OCI-LY1 (cell line): ENCODE data around the gene EIF1AX.

Experiments used
- H2AFZ ChIP-seq: fragments of 200-600 bp; sonication (generic), shearing (Covaris generic); 2 replicates; pipeline ENCODE4 v1.6.0; 2014; ENCODE audit warnings: antibody characterized with exemption, mild to moderate bottlenecking, low read length
- H3F3A ChIP-seq: fragments of 200-600 bp; sonication (generic), shearing (Covaris generic); 2 replicates; pipeline ENCODE4 v1.6.0; 2014; ENCODE audit warnings: mild to moderate bottlenecking, antibody characterized with exemption, low read length, moderate library complexity; ENCODE audit not compliant: insufficient read depth
- H3K27ac ChIP-seq: fragments of 200-600 bp; sonication (generic); 2 replicates; pipeline ENCODE4 v1.5.1; 2014; ENCODE audit warnings: low read length, mixed run types, mild to moderate bottlenecking, low read depth; ENCODE audit not compliant: poor library complexity, severe bottlenecking
- H3K27me3 ChIP-seq: fragments of 200-600 bp; sonication (generic); 2 replicates; pipeline ENCODE4 v1.6.0; 2014; ENCODE audit warnings: antibody characterized with exemption, mild to moderate bottlenecking, low read length, moderate library complexity; ENCODE audit not compliant: insufficient read depth
- H3K36me3 ChIP-seq: fragments of 200-600 bp; sonication (generic); 2 replicates; pipeline ENCODE4 v1.6.1; 2014; ENCODE audit warnings: mild to moderate bottlenecking, antibody characterized with exemption, low read length, moderate library complexity, mixed read lengths; ENCODE audit not compliant: insufficient read depth
- H3K4me1 ChIP-seq: fragments of 200-600 bp; sonication (generic); 2 replicates; pipeline ENCODE4 v1.5.1; 2014; ENCODE audit warnings: mild to moderate bottlenecking, low read length, moderate library complexity; ENCODE audit not compliant: insufficient read depth, severe bottlenecking
- H3K4me2 ChIP-seq: fragments of 200-600 bp; sonication (generic), shearing (Covaris generic); 2 replicates; pipeline ENCODE4 v1.6.1; 2014; ENCODE audit warnings: low read length
- H3K4me3 ChIP-seq: fragments of 200-600 bp; sonication (generic); 2 replicates; pipeline ENCODE4 v1.5.1; 2014; ENCODE audit warnings: low read length, low read depth, mild to moderate bottlenecking, mixed read lengths; ENCODE audit not compliant: poor library complexity, severe bottlenecking
- H3K79me2 ChIP-seq: fragments of 200-600 bp; shearing (Covaris generic); 2 replicates; pipeline ENCODE4 v1.6.1; 2016; ENCODE audit warnings: mixed run types, low read length, mixed read lengths; ENCODE audit not compliant: insufficient read depth
- H3K9ac ChIP-seq: fragments of 200-600 bp; sonication (generic), shearing (Covaris generic); 2 replicates; pipeline ENCODE4 v1.6.1; 2014; ENCODE audit warnings: mild to moderate bottlenecking, low read length, mixed read lengths
- H3K9me2 ChIP-seq: fragments of 200-600 bp; sonication (generic), shearing (Covaris generic); 2 replicates; pipeline ENCODE4 v1.6.1; 2014; ENCODE audit warnings: low read depth, mild to moderate bottlenecking, low read length, mixed read lengths
- H3K9me3 ChIP-seq: fragments of 200-600 bp; shearing (Covaris generic); 2 replicates; pipeline ENCODE4 v1.6.1; 2014; ENCODE audit warnings: low read length, mixed read lengths
- H4K20me1 ChIP-seq: fragments of 200-600 bp; sonication (generic), shearing (Covaris generic); 2 replicates; pipeline ENCODE4 v1.6.0; 2016; ENCODE audit warnings: mild to moderate bottlenecking, low read length; ENCODE audit not compliant: insufficient read depth
- CTCF ChIP-seq: fragments of 200-600 bp; sonication (generic), shearing (Covaris generic); IDR thresholded peaks from 2 replicates; pipeline ENCODE4 v1.5.1; 2017; ENCODE audit warnings: mild to moderate bottlenecking, antibody characterized with exemption, low read length, moderate library complexity, mixed read lengths
- EZH2 ChIP-seq: fragments of 200-600 bp; sonication (generic), shearing (Covaris generic); IDR thresholded peaks from 2 replicates; pipeline ENCODE4 v1.8.0; 2017; ENCODE audit warnings: borderline replicate concordance, mixed run types, mild to moderate bottlenecking, antibody characterized with exemption, low read length, moderate library complexity, mixed read lengths

EIF1AX gene

GRCh38 chrX:20101934-20102581, 39.6 kb downstream of the EIF1AX start:
- H3F3A ChIP-seq = no peaks in the 10 kb centered on the region
- no peak overlapping the region for H3K4me3 ChIP-seq
- no peaks in the 10 kb centered on the region for H3K4me1 ChIP-seq
- no peaks in the 10 kb centered on the region for H3K9me3 ChIP-seq
- no peak overlapping the region for H3K9ac ChIP-seq
- H2AFZ ChIP-seq = no peak overlapping the region
- no peak overlapping the region for H3K27ac ChIP-seq
- no peaks in the 10 kb centered on the region for H3K79me2 ChIP-seq
- H4K20me1 ChIP-seq = no peaks in the 10 kb centered on the region
- H3K27me3 ChIP-seq = no peaks in the 10 kb centered on the region
- no peaks in the 10 kb centered on the region for H3K9me2 ChIP-seq
- H3K36me3 ChIP-seq = no peaks in the 10 kb centered on the region
- TF ChIP-seq CTCF (no peak), EZH2 (no peak)
- H3K4me2 ChIP-seq = no peak overlapping the region

GRCh38 chrX:20091499-20091898, 50.1 kb downstream of the EIF1AX start:
- Histone ChIP-seq H3K4me3 (no peak overlapping the region), H3K9ac (no peak overlapping the region), H3K79me2 (no peaks in the 10 kb centered on the region), H3F3A (no peaks in the 10 kb centered on the region), H3K4me1 (no peaks in the 10 kb centered on the region), H3K4me2 (no peak overlapping the region), H3K27ac (no peak overlapping the region), H3K27me3 (no peaks in the 10 kb centered on the region), H3K36me3 (no peaks in the 10 kb centered on the region), H3K9me2 (no peaks in the 10 kb centered on the region), H2AFZ (no peak overlapping the region), H4K20me1 (no peaks in the 10 kb centered on the region), H3K9me3 (no peaks in the 10 kb centered on the region)
- TF ChIP-seq CTCF (no peak), EZH2 (no peak)

- H3K4me2 ChIP-seq = no peak overlapping the region
- no peaks in the 10 kb centered on the region for H3F3A ChIP-seq
- H3K79me2 ChIP-seq = no peaks in the 10 kb centered on the region
- H4K20me1 ChIP-seq = no peaks in the 10 kb centered on the region
- no peaks in the 10 kb centered on the region for H3K36me3 ChIP-seq
- H3K9me2 ChIP-seq = no peaks in the 10 kb centered on the region
- no peaks in the 10 kb centered on the region for H3K9me3 ChIP-seq
- TF ChIP-seq EZH2 = no peak
- no peak for TF ChIP-seq CTCF
- no peaks in the 10 kb centered on the region for H3K4me1 ChIP-seq
- H3K4me3 ChIP-seq = no peak overlapping the region
- no peak overlapping the region for H3K27ac ChIP-seq
- H2AFZ ChIP-seq = no peak overlapping the region
- H3K9ac ChIP-seq = no peak overlapping the region
- no peaks in the 10 kb centered on the region for H3K27me3 ChIP-seq
Observed at GRCh38 chrX:20089845-20090244, 51.8 kb downstream of the EIF1AX start.
